ENCODE data around the gene OLIG2.

OLIG2 gene

GRCh38 chr21:33025489-33026442 lies at the start of gene OLIG2:
TSS of gene OLIG2 (plus strand) at chr21:33025935. CDS start at chr21:33026863, 928 bp downstream.
- DNase-seq (ENCODE audit: low read depth), result peak; percentile 18

GRCh38 chr21:32976791-32977190 lies 48.9 kb upstream of the OLIG2 start:
- DNase-seq (ENCODE audit: low read depth), result no peak

- no peak for DNase-seq (ENCODE audit: low read depth)
Measured at GRCh38 chr21:32977216-32977615, 48.5 kb upstream of the OLIG2 start.

DNA sequence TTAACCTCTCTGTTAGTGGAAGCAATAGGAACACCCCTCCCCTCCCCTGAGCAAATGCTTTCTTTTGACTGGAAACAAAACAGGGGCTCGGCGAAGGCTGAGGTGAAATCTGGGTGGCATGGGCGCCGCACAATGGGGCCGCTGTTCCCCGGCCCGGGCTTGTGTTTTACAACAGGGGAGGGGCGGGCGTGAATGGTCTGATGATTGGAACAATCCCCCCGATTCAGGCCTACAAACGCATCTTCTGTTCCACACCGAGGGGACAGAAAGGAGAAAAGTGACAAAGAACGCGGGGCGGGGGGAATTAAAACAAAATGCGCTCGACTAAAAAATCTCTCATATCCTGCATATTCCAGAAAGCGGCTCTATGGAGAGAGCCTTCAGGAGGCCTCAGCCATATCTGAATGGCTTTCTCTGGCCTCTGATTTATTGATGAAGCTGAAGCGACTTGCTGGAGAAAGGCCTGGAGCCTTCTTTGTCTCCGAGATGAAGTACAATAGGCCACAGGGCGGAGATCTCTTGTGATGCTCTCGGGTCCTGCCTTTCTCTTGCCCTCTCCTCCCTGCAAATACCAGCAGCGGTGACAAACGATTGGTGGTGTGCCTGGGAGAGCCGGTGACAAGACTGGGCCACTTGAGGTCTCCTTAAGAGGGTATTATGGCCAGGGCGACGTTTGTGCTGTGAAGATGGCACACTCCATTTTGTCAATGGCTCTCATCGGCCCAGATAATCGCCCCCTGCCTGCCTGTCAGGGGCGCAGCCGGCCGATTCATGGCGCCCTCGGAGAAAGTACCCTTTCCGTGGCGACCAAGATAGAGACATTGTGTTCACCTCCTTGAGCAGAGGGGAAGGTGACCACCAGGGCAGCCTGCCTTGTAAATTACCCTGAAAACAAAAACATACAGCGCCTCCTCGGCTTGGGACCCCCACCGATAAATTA lies 47.1 kb upstream of the OLIG2 start:
- DNase-seq (ENCODE audit: low read depth), result no peak

- no peak for DNase-seq (ENCODE audit: low read depth)
Measured at GRCh38 chr21:32979598-32980268, 46.0 kb upstream of the OLIG2 start.

DNA sequence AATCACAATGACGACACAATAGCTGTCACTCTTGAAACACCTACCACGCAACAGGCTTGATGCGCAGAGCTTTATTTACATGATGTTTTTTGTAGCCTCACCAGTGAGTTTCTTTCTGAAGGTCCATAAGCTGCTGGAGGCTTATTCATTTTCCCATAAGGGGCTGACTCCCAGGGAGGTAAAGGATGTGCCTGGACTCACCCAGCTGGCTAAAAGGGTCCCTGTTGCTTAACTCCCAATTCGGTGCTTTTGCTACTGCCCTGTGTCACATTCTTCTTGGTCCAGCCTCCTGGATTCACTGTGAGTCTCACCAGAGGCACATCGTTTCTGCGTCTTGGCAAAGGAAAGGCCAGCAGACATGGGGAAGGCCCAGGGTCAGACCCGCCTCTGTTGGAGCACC lies 44.6 kb upstream of the OLIG2 start:
- DNase-seq (ENCODE audit: low read depth), result no peak

DNA sequence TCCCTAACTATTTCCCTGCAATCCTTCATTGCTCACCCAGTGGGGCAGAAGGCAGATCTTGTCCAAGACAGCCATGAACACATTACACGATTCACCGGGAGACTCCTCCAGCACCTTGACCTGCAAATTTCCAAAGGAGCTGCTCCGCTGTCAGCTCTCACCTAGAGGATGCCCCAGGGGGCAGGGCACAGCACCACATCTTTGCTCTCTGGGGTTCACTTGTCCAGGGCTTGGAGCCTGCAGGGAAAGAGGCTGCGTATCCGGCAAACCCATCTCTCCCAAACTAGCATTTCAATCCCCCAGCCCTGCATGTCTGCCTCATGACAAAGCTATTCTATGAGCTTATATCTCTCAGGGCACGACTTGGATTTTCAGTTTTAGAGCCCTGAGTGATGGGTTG lies 35.1 kb upstream of the OLIG2 start:
- DNase-seq (ENCODE audit: low read depth), result no peak

- DNase-seq (ENCODE audit: low read depth), result no peak
Measured at GRCh38 chr21:32991361-32991760, 34.4 kb upstream of the OLIG2 start.

DNA sequence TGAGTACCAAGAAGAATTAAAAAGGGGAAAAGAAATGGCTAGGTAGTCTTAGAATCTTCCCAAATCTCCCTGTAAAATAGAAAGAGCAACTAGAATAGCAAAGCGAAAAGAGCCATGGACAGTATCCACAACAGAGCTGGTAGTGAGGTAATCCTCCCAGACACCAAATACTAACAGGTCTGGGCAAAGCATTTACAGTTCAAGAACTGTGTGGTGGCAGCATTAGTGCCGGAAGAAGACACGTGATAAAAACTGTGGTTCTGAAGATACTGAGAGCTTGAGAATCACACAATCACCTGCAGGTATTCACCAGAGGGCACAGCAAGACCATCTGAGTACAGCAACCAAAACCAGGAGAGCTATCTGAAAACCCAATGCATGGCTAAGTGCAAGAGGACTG lies 31.8 kb upstream of the OLIG2 start:
- DNase-seq (ENCODE audit: low read depth), result no peak

DNA sequence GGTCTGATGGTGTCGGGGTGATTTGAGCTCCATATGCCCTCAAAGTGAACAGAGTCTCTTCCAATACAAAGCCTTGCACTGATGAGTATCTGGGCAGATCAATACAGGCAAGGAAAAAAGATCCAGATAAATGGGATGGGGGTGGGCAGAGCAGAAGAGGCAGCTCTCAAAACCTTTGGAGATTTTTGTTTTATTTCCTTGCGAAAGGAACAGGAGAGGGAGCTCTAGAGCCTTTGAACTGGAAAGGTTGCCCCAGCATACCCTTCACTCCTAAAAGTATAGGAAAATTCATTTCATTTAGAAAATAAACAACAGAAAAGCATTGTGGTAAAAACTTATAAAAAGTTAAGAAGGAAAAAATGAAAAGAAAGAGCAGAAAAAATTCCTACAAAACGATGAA lies 31.4 kb upstream of the OLIG2 start:
- DNase-seq (ENCODE audit: low read depth), result no peak

GRCh38 chr21:33007747-33008146 lies 18.0 kb upstream of the OLIG2 start:
- no peak for DNase-seq (ENCODE audit: low read depth)

DNA sequence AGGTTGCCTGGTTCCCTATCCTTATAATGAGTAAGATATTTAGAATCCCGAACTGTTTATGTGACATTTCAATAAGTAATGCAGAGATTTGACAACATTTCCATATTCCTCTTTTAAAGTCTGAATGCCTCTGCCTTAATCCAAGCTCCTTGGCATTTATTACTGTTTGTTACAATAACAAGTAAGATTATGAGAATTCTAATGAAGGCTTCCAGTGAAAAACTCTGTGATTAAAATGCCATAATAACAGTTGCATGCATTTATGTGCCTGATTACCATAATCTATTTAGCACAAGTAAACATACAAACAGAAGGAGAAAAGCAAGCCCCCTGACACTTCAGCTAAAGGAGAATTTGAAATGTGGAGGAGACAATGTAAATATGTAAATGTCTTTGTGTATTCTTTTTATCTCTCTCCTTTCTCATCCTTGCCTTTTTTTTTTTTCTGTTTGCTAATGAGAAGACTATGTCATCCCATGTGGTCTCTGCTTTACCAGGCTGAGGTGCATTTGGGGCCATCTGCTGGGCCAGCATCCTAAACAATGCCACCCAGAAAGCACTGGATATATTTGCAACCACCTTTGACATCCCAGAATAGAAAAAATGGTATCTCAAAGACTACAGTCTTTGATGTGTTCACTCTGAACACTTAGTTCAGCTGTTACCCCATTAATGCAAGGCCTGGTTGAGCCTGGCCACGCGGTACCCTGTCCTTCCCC lies 17.2 kb upstream of the OLIG2 start:
- DNase-seq (ENCODE audit: low read depth), result no peak

- no peak for DNase-seq (ENCODE audit: low read depth)
Measured at GRCh38 chr21:33010931-33011330, 14.8 kb upstream of the OLIG2 start.

DNA sequence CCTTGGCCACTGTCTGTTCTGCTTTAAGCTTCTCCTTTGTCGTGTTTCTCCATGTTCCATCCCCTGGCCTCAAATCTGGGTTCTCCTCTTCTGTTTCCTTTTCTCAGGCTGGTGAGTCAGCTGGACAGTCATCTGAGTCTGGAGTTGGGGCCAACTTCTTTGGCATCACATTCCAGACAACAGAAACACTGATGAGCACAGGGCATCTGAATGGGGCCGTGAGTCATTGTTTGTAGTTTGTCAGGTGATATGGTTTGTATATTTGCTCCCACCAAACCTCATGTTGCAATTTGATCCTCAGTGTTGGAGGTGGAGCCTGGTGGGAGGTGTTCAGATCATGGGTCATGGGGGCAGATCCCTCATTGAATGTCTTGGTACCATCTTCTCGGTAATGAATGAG lies 14.3 kb upstream of the OLIG2 start:
- DNase-seq (ENCODE audit: low read depth), result no peak

DNA sequence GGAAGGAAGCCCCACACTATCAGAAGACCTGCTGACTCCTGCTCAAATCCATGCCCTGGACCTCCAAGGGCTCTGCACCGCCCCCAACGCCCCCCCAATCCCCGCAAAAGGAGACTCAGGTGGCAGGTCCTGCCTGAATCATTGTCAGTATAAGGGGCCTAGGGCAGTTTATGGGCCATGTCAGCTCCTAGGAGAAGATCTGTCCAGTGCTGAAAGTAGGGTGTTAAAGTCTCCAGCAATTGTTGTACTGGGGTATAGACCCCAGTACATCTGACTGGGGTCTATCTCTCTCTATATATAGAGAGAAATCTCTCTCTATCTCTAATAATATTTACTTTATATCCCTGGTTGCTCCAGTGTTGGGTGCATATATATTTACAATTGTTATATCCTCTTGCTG lies 12.1 kb upstream of the OLIG2 start:
- no peak for DNase-seq (ENCODE audit: low read depth)

DNA sequence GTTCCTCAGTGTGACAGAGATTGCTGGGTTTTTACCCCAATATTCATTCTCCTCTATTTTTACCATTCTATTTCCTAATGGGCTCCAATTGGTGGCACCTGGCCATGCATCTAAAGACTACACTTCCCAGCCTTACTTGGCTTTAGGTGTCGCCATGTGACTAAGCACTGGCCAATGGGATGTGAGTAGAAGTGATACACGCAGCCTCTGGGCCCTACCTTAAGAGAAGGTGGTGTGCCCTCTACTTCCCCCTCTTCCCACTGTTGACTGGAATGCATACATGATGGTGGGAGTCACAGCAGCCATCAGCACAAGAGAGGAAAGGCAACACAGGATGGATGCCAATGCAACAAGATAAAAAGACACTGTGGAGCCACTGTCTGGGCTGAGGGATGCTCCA lies 11.4 kb upstream of the OLIG2 start:
- no peak for DNase-seq (ENCODE audit: low read depth)

DNA sequence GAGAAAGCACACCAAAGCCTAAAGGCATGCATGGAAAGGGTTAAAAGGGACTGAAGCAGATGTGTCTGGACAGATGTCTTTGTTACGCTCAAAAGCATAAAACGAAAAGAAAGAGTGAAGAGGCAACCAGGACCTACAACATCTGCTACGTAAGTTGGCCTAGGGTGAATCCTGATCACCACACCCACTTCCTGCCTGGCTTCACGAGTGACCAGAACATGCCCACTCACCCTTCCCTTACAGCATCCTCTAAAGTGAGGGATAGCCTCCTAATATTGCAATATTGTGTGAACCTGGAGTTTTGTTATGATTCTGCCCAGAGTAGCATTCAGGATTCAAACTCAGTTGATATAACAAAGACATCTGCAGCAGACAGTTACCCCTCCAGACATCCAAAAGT lies 10.6 kb upstream of the OLIG2 start:
- no peak for DNase-seq (ENCODE audit: low read depth)

DNA sequence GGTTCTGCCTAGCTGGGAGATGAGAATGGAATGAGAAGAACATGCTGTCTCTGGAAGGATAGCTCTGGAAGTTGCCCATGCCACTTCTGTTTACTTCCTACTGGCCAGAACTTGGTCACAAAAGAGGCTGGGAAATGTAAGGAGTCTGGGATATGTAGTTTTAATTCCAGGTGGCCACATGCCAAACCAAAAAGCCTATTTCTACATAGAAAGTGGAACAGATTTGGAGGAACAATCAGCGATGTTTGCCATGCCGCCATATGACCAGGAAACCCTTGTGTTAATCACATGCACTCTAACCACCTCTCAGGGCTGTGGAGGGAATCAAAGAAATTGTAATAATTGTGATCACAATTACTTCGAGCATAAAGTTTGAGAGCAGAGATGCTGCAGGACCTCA lies 10.0 kb upstream of the OLIG2 start:
- DNase-seq (ENCODE audit: low read depth), result no peak

DNA sequence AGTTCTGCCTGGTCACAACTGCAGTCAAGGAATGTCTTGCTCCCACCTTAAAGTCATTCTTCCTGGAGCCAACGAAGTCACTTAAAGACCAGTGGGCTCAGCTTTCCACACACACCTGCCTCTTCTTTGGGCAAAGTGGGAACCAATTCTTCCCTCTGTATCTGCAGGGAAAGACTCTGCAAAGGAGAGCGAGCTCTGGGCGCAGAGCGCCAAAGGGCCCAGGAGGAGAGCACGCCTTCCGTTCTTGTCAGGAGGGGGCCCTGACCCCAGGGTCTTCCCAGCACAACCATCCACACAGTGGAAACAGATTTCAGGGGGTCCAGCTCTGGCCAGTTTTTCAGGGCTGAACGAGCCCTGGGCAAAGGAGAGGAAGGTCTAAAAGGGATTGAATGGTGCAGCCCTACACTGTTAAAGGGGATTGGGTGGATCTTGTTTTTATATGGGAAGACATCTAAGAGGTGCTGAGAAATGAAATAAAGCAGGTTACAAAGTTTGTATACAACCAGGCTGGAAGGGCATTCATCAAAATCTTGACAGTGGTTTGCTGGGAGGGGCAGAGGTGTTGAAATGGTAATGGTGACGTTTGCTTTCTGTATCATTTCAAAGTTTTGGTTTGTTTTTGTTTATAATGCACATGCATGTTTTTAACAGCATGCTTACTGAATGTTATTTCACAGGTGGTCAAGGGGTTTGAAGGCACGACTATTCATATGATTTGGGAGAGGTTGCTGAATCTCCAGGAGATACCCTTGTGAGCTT lies 6.8 kb upstream of the OLIG2 start:
- DNase-seq (ENCODE audit: low read depth), result no peak

- no peak for DNase-seq (ENCODE audit: low read depth)
Measured at GRCh38 chr21:33019516-33019884, 6.2 kb upstream of the OLIG2 start.
